Nephron (organoid): ENCODE data around the gene FREM1.

Experiments used
- H3K27ac Mint-ChIP-seq, 3 experiments: 2 replicates each; pipeline ENCODE4 v1.8.0; 2020; ENCODE audit warnings: mixed read lengths in 3 of 3, mild to moderate bottlenecking in 2 of 3, moderate library complexity in 1 of 3
- H3K27me3 Mint-ChIP-seq: 2 replicates; pipeline ENCODE4 v1.8.0; 2021; ENCODE audit warnings: low read depth, mild to moderate bottlenecking, moderate library complexity, mixed read lengths
- H3K36me3 Mint-ChIP-seq: 2 replicates; pipeline ENCODE4 v1.8.0; 2020; ENCODE audit warnings: low read depth, mixed read lengths
- H3K4me1 Mint-ChIP-seq: 2 replicates; pipeline ENCODE4 v1.8.0; 2020; ENCODE audit warnings: mixed read lengths
- H3K4me3 Mint-ChIP-seq, 3 experiments: 2 replicates each; pipeline ENCODE4 v1.8.0; 2020; ENCODE audit warnings: mild to moderate bottlenecking in 3 of 3, mixed read lengths in 3 of 3, moderate library complexity in 2 of 3
- H3K9me3 Mint-ChIP-seq: 2 replicates; pipeline ENCODE4 v1.8.0; 2020; ENCODE audit warnings: mixed read lengths
- CTCF ChIP-seq, 3 experiments: fragments of 200-600 bp; sonication (generic); IDR thresholded peaks; one replicate each; pipeline ENCODE4 v1.5.0; 2021; ENCODE audit warnings: antibody characterized with exemption in 3 of 3; ENCODE audit not compliant: unreplicated experiment in 3 of 3

The FREM1 gene

GRCh38 chr9:14838701-14839100 lies 71.5 kb downstream of the FREM1 start:
- H3K27me3 Mint-ChIP-seq, result no peaks in the 10 kb centered on the region
- H3K27ac Mint-ChIP-seq, result peak overlapping the region; percentile 23 to 31 (median 26)
- TF ChIP-seq CTCF (IDR thresholded peaks at IDR 0.05; ENCODE audit: unreplicated experiment in 3 of 3), result no peak
- H3K9me3 Mint-ChIP-seq, result no peaks in the 10 kb centered on the region
- peaks cover 80% of the 10 kb centered on the region for H3K36me3 Mint-ChIP-seq
- peaks cover 11% of the 10 kb centered on the region for H3K4me1 Mint-ChIP-seq
- H3K4me3 Mint-ChIP-seq, result no peak overlapping the region

- Mint-ChIP-seq H3K4me1 (peaks cover 11% of the 10 kb centered on the region), H3K4me3 (no peak overlapping the region), H3K36me3 (peaks cover 82% of the 10 kb centered on the region), H3K27me3 (no peaks in the 10 kb centered on the region), H3K27ac (no peak overlapping the region), H3K9me3 (no peaks in the 10 kb centered on the region)
- no peak for TF ChIP-seq CTCF (IDR thresholded peaks at IDR 0.05; ENCODE audit: unreplicated experiment in 3 of 3)
These were observed 73.3 kb downstream of the FREM1 start for GRCh38 chr9:14836885-14837284.

GRCh38 chr9:14831661-14832060 lies 78.6 kb downstream of the FREM1 start:
- no peak for TF ChIP-seq CTCF (IDR thresholded peaks at IDR 0.05; ENCODE audit: unreplicated experiment in 3 of 3)
- H3K4me1 Mint-ChIP-seq, result no peaks in the 10 kb centered on the region
- no peak overlapping the region for H3K27ac Mint-ChIP-seq
- H3K9me3 Mint-ChIP-seq, result no peaks in the 10 kb centered on the region
- peaks cover 89% of the 10 kb centered on the region for H3K36me3 Mint-ChIP-seq
- H3K27me3 Mint-ChIP-seq, result no peaks in the 10 kb centered on the region
- H3K4me3 Mint-ChIP-seq, result no peak overlapping the region

GRCh38 chr9:14831074-14831473 lies 79.2 kb downstream of the FREM1 start:
- Mint-ChIP-seq H3K36me3 (peaks cover 91% of the 10 kb centered on the region), H3K4me3 (no peak overlapping the region), H3K9me3 (no peaks in the 10 kb centered on the region), H3K27me3 (no peaks in the 10 kb centered on the region), H3K27ac (no peak overlapping the region), H3K4me1 (no peaks in the 10 kb centered on the region)
- TF ChIP-seq CTCF (IDR thresholded peaks at IDR 0.05; ENCODE audit: unreplicated experiment in 3 of 3), result no peak

GRCh38 chr9:14830057-14830456 lies 80.2 kb downstream of the FREM1 start:
- TF ChIP-seq CTCF (IDR thresholded peaks at IDR 0.05; ENCODE audit: unreplicated experiment in 3 of 3), result no peak
- H3K4me1 Mint-ChIP-seq, result no peaks in the 10 kb centered on the region
- no peaks in the 10 kb centered on the region for H3K9me3 Mint-ChIP-seq
- H3K27me3 Mint-ChIP-seq, result no peaks in the 10 kb centered on the region
- no peak overlapping the region for H3K27ac Mint-ChIP-seq
- H3K36me3 Mint-ChIP-seq, result peaks cover 87% of the 10 kb centered on the region
- H3K4me3 Mint-ChIP-seq, result no peak overlapping the region

GRCh38 chr9:14829204-14829603 lies 81.0 kb downstream of the FREM1 start:
- Mint-ChIP-seq H3K27me3 (no peaks in the 10 kb centered on the region), H3K27ac (no peak overlapping the region), H3K4me1 (no peaks in the 10 kb centered on the region), H3K4me3 (no peak overlapping the region), H3K9me3 (no peaks in the 10 kb centered on the region), H3K36me3 (peaks cover 88% of the 10 kb centered on the region)
- no peak for TF ChIP-seq CTCF (IDR thresholded peaks at IDR 0.05; ENCODE audit: unreplicated experiment in 3 of 3)
